HUES64 (cell line): ENCODE data around the gene SUFU.

ENCODE experiments used
- H3K27ac ChIP-seq: 2 replicates; pipeline ENCODE4 v1.7.0; 2013; ENCODE audit warnings: low read depth, low read length, inconsistent platforms
- H3K27me3 ChIP-seq: 2 replicates; pipeline ENCODE4 v1.6.1; 2013; ENCODE audit warnings: mild to moderate bottlenecking, low read length; ENCODE audit not compliant: insufficient read depth
- H3K36me3 ChIP-seq: 2 replicates; pipeline ENCODE4 v1.6.1; 2013; ENCODE audit warnings: mild to moderate bottlenecking, low read length; ENCODE audit not compliant: insufficient read depth
- H3K4me1 ChIP-seq: 2 replicates; pipeline ENCODE4 v1.6.1; 2013; ENCODE audit warnings: mild to moderate bottlenecking, low read length, moderate library complexity; ENCODE audit not compliant: insufficient read depth
- H3K4me3 ChIP-seq: 2 replicates; pipeline ENCODE4 v1.5.1; 2013; ENCODE audit warnings: mild to moderate bottlenecking, low read length, moderate library complexity
- H3K9ac ChIP-seq: 2 replicates; pipeline ENCODE4 v1.6.1; 2013; ENCODE audit warnings: mild to moderate bottlenecking, low read depth, low read length
- H3K9me3 ChIP-seq: 2 replicates; pipeline ENCODE4 v1.6.1; 2013; ENCODE audit warnings: low read depth, low read length; ENCODE audit not compliant: insufficient read depth
- WGBS: fragments of 150-250, 120-280 bp; methylation state at CpG from one replicate; pipeline ENCODE4 v1.1.7; 2013; ENCODE audit warnings: missing lambda C conversion rate; 5-methylcytosine and 5-hydroxymethylcytosine counted together

Gene SUFU

GRCh38 chr10:102583435-102584417 lies 80.0 kb downstream of the SUFU start:
- Histone ChIP-seq H3K27me3 (no peaks in the 10 kb centered on the region), H3K4me1 (peaks cover 16% of the 10 kb centered on the region; the same call in 1 of the 2 replicates), H3K36me3 (no peaks in the 10 kb centered on the region), H3K9ac (no peak overlapping the region), H3K9me3 (no peaks in the 10 kb centered on the region), H3K4me3 (no peak overlapping the region), H3K27ac (no peak overlapping the region)
- WGBS, result 49% methylated on average over 7 of the region's 11 CpGs

DNA sequence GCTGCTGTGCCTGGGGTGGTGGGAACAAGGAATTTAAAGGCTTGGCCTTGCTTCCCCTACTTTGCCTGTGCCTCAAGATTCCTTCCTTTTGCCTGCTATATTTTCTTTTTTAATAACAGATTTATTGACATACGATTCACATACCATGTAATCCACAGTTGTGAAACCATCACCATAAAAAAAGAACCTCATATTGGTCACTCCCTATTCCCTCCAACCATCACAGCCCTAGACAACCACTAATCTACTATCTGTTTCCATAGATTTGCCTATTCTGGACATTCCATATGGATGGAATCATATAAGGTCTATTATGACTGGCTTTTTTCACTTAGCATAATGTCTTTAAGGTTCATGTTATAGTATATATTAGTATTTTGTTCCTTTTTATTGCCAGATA lies 81.3 kb downstream of the SUFU start:
- 93% methylated on average over 1 of the region's 1 CpG for WGBS
- Histone ChIP-seq H3K9ac (no peak overlapping the region), H3K4me3 (no peak overlapping the region), H3K36me3 (no peaks in the 10 kb centered on the region), H3K27ac (no peak overlapping the region), H3K4me1 (peaks cover 12% of the 10 kb centered on the region; the same call in 1 of the 2 replicates), H3K9me3 (no peaks in the 10 kb centered on the region), H3K27me3 (no peaks in the 10 kb centered on the region)

- peaks cover 12% of the 10 kb centered on the region; the same call in 1 of the 2 replicates for H3K4me1 ChIP-seq
- H3K27ac ChIP-seq, result no peak overlapping the region
- H3K36me3 ChIP-seq, result no peaks in the 10 kb centered on the region
- no peaks in the 10 kb centered on the region for H3K9me3 ChIP-seq
- WGBS, result 98% methylated on average over 1 of the region's 1 CpG
- H3K4me3 ChIP-seq, result no peak overlapping the region
- H3K27me3 ChIP-seq, result no peaks in the 10 kb centered on the region
- no peak overlapping the region for H3K9ac ChIP-seq
Observed at GRCh38 chr10:102586858-102587257, 83.1 kb downstream of the SUFU start.

DNA sequence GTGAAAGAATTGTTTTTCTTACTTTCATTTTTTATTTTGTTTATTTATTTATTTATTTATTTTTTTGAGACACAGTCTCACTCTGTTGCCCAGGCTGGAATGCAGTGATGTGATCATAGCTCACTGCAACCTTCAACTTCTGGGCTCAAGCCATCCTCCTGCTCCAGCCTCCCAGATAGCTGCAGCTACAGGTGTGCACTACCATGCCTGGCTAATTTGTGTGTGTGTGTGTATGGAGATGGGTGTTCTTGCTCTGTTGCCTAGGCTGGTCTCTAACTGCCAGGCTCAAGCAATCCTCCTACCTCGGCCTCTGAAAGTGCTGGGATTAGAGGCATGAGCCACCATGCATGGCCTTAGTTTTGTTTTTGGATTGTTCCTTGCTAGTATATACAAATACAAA lies 85.1 kb downstream of the SUFU start:
- H3K9me3 ChIP-seq, result no peaks in the 10 kb centered on the region
- WGBS, result 88% methylated on average over 1 of the region's 1 CpG
- H3K4me3 ChIP-seq, result no peak overlapping the region
- H3K4me1 ChIP-seq, result no peaks in the 10 kb centered on the region
- no peaks in the 10 kb centered on the region for H3K27me3 ChIP-seq
- H3K27ac ChIP-seq, result no peak overlapping the region
- H3K9ac ChIP-seq, result no peak overlapping the region
- no peaks in the 10 kb centered on the region for H3K36me3 ChIP-seq

DNA sequence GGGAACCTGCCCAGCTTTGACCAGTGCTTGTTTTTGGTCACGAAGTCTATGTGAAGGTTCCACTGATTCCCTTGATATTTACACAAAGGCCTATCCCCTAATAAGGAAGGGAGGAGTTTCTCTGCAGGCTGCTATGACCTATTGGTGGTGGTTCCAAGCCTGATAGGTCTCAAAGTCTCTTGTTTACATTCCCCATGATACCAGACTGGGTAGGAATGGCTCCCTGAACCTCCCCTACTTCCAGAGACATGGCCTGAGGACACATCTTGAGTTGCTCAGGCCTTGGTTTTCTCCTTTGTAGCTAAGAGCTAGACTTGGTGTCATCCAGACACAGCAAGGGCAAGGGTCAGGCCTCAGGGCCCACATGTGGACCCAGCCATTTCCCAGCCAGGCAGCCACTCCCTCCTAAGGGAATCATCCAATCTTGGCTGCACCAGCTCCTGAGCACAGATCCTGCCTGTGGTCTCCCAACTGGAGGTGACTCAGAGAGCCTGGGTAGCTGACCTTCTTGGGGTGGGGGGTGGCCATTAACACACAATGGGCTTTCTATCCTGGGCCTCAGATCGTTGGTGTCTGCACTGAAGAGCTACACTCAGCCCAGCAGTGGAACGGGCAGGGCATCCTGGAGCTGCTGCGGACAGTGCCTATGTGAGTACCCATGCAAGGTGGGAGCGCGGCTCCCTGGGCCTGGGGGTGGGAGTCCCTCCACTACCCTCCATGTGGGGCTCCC lies 89.5 kb downstream of the SUFU start:
- Histone ChIP-seq H3K36me3 (0 out of 2 replicates have a peak, but pooled peaks cover 2% of the 10 kb centered on the region), H3K4me1 (peaks cover 10% of the 10 kb centered on the region), H3K27ac (0 out of 2 replicates have a peak overlapping the region, but pooled peaks have one; percentile 18), H3K9me3 (no peaks in the 10 kb centered on the region), H3K9ac (peak overlapping the region; percentile 13; the same call in 1 of the 2 replicates), H3K4me3 (no peak overlapping the region), H3K27me3 (no peaks in the 10 kb centered on the region)
- 90% methylated on average over 6 of the region's 6 CpGs for WGBS

- Histone ChIP-seq H3K4me3 (no peak overlapping the region), H3K27me3 (no peaks in the 10 kb centered on the region), H3K36me3 (peaks cover 6% of the 10 kb centered on the region; the same call in 1 of the 2 replicates), H3K4me1 (peaks cover 10% of the 10 kb centered on the region), H3K9me3 (no peaks in the 10 kb centered on the region), H3K27ac (no peak overlapping the region), H3K9ac (no peak overlapping the region)
- 91% methylated on average over 6 of the region's 6 CpGs for WGBS
Observed at GRCh38 chr10:102593804-102594079, 90.0 kb downstream of the SUFU start.

DNA sequence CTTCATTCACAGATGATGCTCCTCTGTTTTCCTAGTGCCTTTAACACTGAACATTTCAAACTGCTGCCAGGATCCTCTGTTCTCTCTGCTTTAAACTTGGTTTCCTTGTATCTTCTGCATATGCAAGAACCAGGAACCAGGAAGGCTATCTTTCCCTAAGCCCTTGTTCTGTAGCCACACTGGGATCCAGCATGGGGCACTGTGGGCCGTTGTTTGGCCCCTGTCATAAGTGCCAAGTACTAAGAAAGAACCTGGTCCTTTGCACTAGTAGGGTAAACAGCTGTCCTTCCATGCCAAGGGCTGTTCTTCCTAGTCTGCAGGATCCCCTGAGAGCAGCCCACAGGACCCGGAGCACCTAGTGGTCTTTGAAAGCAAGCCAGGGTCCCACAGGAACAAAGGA lies 91.5 kb downstream of the SUFU start:
- Histone ChIP-seq H3K9me3 (no peaks in the 10 kb centered on the region), H3K27ac (no peak overlapping the region), H3K9ac (no peak overlapping the region), H3K4me1 (peaks cover 10% of the 10 kb centered on the region), H3K36me3 (peaks cover 14% of the 10 kb centered on the region; the same call in 1 of the 2 replicates), H3K27me3 (no peaks in the 10 kb centered on the region), H3K4me3 (no peak overlapping the region)
- WGBS, result 82% methylated on average over 2 of the region's 2 CpGs

GRCh38 chr10:102595897-102596296 lies 92.1 kb downstream of the SUFU start:
- Histone ChIP-seq H3K27me3 (no peaks in the 10 kb centered on the region), H3K36me3 (peaks cover 14% of the 10 kb centered on the region; the same call in 1 of the 2 replicates), H3K4me1 (peaks cover 10% of the 10 kb centered on the region), H3K9ac (0 out of 2 replicates have a peak overlapping the region, but pooled peaks have one; percentile 4), H3K4me3 (no peak overlapping the region), H3K9me3 (no peaks in the 10 kb centered on the region), H3K27ac (peak overlapping the region; percentile 32; the same call in 1 of the 2 replicates)
- 51% methylated on average over 4 of the region's 4 CpGs for WGBS

- Histone ChIP-seq H3K4me3 (no peak overlapping the region), H3K9me3 (no peaks in the 10 kb centered on the region), H3K27ac (no peak overlapping the region), H3K36me3 (peaks cover 16% of the 10 kb centered on the region; the same call in 1 of the 2 replicates), H3K9ac (peak overlapping the region; percentile 4; the same call in 1 of the 2 replicates), H3K4me1 (peaks cover 10% of the 10 kb centered on the region), H3K27me3 (no peaks in the 10 kb centered on the region)
- WGBS, result 70% methylated on average over 3 of the region's 3 CpGs
Observed at GRCh38 chr10:102596506-102596971, 92.8 kb downstream of the SUFU start.

GRCh38 chr10:102597131-102597991 lies 93.6 kb downstream of the SUFU start:
- Histone ChIP-seq H3K9me3 (no peaks in the 10 kb centered on the region), H3K36me3 (peaks cover 16% of the 10 kb centered on the region; the same call in 1 of the 2 replicates), H3K9ac (no peak overlapping the region), H3K27me3 (no peaks in the 10 kb centered on the region), H3K4me3 (no peak overlapping the region), H3K4me1 (peaks cover 10% of the 10 kb centered on the region), H3K27ac (no peak overlapping the region)
- 93% methylated on average over 16 of the region's 16 CpGs for whole genome bisulfite sequencing
